ENCODE data around the gene EFHD2.
"Not testable (repeated sequence)": the region's sequence is repeated elsewhere in the genome, so short reads cannot be mapped to it uniquely, and the experiment has no call there.

EFHD2 gene

DNA sequence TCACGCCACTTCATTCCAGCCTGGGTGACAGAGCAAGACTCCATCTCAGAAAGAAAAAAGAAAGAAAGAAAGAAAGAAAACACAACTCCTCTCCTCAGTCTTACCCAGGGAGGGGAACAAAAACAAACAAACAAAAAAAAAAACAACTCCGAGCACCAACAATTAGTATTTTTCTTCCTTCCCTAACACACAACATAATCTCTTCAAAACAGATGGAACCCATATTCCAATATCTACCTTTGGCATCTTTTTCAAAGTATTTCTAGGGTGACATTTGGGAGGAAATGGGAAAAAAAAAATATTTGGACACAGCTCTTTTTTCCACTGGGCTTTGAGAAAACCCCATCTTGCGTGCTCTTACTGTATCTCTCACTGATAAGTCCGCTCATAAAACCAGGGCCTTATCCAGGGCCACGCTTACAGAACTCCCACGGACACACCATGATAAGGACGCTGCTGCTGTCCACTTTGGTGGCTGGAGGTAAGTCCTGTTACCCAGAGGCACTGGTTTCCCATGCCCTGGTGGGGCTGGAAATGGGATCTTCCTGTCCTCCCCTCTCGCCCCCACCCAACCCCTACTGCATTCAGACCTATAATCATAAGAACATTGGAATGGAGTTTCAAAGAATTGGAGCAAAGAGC lies 46.7 kb downstream of the EFHD2 start, which contains the start of gene CELA2A:
Gene CELA2A (plus strand): TSS at position 420 of the 642 bp plus-strand sequence. CDS start 22 bp downstream, at position 442.
- H3K9me3 Mint-ChIP-seq: no peaks in the 10 kb centered on the region
- no peak for DNase-seq (ENCODE audit: low spot score in 2 of 2)
- H3K27ac Mint-ChIP-seq (ENCODE audit: low read depth): no peak within 1 kb of the TSS
- H3K4me3 Mint-ChIP-seq: no peak within 1 kb of the TSS
- peaks cover 37% of the 10 kb centered on the region for H3K27me3 Mint-ChIP-seq
- ATAC-seq (replicated peaks; ENCODE audit: extremely low read depth, poor library complexity, severe bottlenecking): no peak
- no peaks in the 10 kb centered on the region for H3K4me1 Mint-ChIP-seq
- no peaks in the 10 kb centered on the region for H3K36me3 Mint-ChIP-seq (ENCODE audit: insufficient read depth)

DNA sequence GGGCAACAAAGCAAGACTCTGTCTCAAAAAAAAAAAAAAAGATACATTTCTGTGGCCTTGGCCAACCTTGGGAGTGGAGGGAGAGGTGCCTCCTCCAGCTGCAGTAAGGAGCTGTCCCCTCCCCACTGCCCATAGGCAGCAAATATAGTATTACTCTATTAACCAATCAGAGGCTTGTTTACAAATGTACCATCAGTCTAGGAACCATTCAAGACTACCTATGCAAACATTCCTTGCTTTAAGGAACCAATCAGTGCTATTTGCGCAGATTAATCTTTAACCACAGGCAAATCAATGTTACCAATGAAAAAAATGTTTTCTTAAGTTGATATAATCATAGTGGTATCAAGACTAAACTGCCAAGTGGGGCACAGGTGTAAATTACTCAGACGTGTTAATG lies 47.9 kb downstream of the EFHD2 start:
- DNase-seq (ENCODE audit: low spot score in 2 of 2): no peak
- Mint-ChIP-seq H3K27ac (ENCODE audit: low read depth) (no peak overlapping the region), H3K9me3 (no peaks in the 10 kb centered on the region), H3K27me3 (peaks cover 31% of the 10 kb centered on the region), H3K4me3 (no peak overlapping the region), H3K36me3 (ENCODE audit: insufficient read depth) (peaks cover 1% of the 10 kb centered on the region), H3K4me1 (no peaks in the 10 kb centered on the region)
- no peak for ATAC-seq (replicated peaks; ENCODE audit: extremely low read depth, poor library complexity, severe bottlenecking)

DNA sequence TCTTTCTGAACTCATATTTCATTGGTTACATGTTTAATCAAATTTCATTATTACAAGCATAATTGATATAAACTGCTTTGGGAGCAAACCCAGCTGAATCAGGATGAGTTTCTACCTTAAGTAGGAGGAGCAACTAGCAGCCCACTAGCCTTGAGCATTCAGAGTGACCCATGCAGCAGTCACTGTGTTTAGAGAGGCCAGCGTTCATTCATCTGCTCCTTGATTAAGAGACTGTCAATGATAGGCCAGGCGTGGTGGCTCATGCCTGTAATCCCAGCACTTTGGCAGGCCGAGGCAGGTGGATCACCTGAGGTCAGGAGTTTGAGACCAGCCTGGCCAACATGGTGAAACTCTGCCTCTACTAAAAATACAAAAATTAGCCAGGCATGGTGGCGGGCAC lies 48.7 kb downstream of the EFHD2 start:
- not testable (repeated sequence) for ATAC-seq (replicated peaks; ENCODE audit: extremely low read depth, poor library complexity, severe bottlenecking); H3K9me3 Mint-ChIP-seq; H3K27ac Mint-ChIP-seq (ENCODE audit: low read depth); H3K36me3 Mint-ChIP-seq (ENCODE audit: insufficient read depth); H3K4me3 Mint-ChIP-seq; DNase-seq (ENCODE audit: low spot score in 2 of 2); H3K4me1 Mint-ChIP-seq
- H3K27me3 Mint-ChIP-seq: peaks cover 31% of the 10 kb centered on the region

DNA sequence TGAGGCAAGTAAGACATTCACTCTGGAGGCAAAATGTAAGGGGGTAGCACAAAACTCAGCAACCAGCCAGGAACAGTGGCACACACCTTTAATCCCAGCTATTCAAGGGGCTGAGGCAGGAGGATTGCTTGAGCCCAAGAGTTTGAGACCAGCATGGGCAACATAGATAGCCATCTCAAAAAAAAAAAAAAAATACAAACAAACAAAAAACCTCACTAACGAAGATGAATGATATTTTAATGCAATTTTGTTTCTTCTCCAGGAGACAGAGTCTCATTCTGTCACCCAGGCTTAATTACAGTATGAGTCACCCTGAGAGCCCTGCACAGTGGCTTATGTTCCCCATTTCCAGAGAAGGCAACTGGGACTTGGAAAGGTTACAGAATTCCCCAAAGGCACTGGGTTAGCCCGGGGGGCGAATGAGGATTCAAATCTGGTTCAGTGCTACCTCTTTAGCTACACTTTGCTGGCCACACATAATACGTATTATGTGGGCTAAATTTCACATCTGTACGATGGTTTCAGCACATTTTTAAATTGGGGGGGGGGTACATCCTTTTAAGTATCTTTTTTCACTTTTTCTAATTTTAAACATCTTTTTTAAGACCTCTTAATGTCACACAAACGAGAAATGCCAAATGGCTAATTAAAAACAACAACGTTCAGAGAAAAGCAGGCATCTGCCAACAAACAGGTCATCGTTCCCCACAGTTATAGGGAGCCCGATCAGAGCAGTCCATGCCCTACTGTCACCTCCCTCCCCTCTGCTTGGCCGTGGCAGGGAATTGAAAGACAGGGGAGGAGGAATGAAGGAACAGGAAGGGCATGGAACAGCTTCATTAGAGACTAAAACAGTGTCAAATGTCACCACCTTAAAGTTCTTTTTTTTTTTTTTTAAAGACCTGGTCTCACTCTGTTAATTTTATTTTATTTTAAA lies 50.4 kb downstream of the EFHD2 start:
- DNase-seq (ENCODE audit: low spot score in 2 of 2) (no peak), ATAC-seq (replicated peaks; ENCODE audit: extremely low read depth, poor library complexity, severe bottlenecking) (no peak)
- no peaks in the 10 kb centered on the region for H3K9me3 Mint-ChIP-seq
- H3K27ac Mint-ChIP-seq (ENCODE audit: low read depth): no peak overlapping the region
- H3K4me1 Mint-ChIP-seq: no peaks in the 10 kb centered on the region
- H3K27me3 Mint-ChIP-seq: peaks cover 31% of the 10 kb centered on the region
- peaks cover 1% of the 10 kb centered on the region for H3K36me3 Mint-ChIP-seq (ENCODE audit: insufficient read depth)
- H3K4me3 Mint-ChIP-seq: no peak overlapping the region

DNA sequence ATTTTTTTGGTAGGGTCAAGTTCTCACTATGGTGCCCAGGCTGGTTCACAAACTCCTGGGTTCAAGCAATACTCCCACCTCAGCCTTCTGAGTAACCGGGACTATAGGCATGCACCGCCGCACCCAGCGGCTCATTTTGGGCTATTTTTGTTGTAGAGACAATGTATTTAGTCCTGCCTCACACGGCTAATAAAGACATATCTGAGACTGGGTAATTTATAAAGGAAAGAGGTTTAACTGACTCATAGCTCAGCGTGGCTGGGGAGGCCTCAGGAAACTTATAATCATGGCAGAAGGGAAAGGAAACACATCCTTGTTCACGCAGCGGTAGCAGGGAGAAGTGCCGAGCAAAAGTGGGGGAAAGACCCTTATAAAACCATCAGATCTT lies 51.0 kb downstream of the EFHD2 start:
- no peak for ATAC-seq (replicated peaks; ENCODE audit: extremely low read depth, poor library complexity, severe bottlenecking)
- H3K4me3 Mint-ChIP-seq: no peak overlapping the region
- H3K4me1 Mint-ChIP-seq: no peaks in the 10 kb centered on the region
- DNase-seq (ENCODE audit: low spot score in 2 of 2): no peak
- H3K36me3 Mint-ChIP-seq (ENCODE audit: insufficient read depth): peaks cover 1% of the 10 kb centered on the region
- H3K9me3 Mint-ChIP-seq: no peaks in the 10 kb centered on the region
- no peak overlapping the region for H3K27ac Mint-ChIP-seq (ENCODE audit: low read depth)
- peaks cover 30% of the 10 kb centered on the region for H3K27me3 Mint-ChIP-seq

DNA sequence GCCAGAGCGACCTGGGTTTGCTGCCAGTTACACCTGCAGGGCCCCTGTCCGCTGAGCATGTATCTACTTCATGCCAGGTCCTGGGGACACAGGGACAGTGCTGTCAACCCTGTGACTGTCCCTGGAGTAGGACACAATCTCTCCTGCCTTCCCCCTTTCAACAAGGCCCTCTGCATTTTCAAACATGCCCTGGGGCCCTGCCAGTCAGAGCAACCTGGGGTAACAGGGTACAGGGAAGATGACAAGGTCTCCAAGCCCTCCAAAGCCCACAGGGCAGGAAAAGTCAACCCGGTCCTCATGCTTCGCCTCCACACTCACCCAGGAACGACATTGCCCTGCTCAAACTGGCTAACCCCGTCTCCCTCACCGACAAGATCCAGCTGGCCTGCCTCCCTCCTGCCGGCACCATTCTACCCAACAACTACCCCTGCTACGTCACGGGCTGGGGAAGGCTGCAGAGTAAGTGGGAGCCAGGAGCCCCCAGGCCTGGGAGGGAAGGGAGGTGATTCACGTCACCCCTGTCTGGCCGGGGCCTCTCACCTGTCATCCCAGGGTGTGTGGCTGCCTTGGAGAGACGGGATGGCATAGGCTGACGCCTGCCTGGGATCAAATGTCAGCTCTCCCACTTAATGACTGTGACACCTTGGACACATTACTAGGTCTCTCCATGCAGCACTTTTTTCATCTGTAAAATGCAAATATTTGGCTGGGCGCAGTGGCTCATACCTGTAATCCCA lies 53.5 kb downstream of the EFHD2 start:
- H3K36me3 Mint-ChIP-seq (ENCODE audit: insufficient read depth); H3K9me3 Mint-ChIP-seq; ATAC-seq (replicated peaks; ENCODE audit: extremely low read depth, poor library complexity, severe bottlenecking); H3K27ac Mint-ChIP-seq (ENCODE audit: low read depth); H3K4me3 Mint-ChIP-seq; H3K4me1 Mint-ChIP-seq; DNase-seq (ENCODE audit: low spot score in 2 of 2): not testable (repeated sequence)
- peaks cover 23% of the 10 kb centered on the region for H3K27me3 Mint-ChIP-seq

DNA sequence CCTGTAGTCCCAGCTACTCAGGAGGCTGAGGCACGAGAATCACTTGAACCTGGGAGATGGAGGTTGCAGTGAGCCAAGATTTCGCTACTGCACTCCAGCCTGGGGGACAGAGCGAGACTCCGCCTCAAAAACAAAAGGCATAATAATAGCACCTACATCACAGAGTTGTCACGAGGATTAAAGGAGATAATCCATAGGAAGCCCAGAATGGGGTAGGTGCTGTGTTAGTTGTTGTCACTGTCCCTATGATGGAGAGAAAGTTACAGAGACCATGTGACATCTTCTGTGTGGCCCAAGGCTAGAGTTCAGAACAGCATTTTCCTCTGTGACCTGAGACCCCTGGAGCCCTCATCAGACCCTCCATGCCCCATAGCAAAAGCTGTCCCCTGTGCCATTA lies 54.2 kb downstream of the EFHD2 start:
- DNase-seq (ENCODE audit: low spot score in 2 of 2); H3K4me1 Mint-ChIP-seq; ATAC-seq (replicated peaks; ENCODE audit: extremely low read depth, poor library complexity, severe bottlenecking); H3K4me3 Mint-ChIP-seq; H3K27ac Mint-ChIP-seq (ENCODE audit: low read depth); H3K9me3 Mint-ChIP-seq; H3K36me3 Mint-ChIP-seq (ENCODE audit: insufficient read depth): not testable (repeated sequence)
- H3K27me3 Mint-ChIP-seq: peaks cover 23% of the 10 kb centered on the region

DNA sequence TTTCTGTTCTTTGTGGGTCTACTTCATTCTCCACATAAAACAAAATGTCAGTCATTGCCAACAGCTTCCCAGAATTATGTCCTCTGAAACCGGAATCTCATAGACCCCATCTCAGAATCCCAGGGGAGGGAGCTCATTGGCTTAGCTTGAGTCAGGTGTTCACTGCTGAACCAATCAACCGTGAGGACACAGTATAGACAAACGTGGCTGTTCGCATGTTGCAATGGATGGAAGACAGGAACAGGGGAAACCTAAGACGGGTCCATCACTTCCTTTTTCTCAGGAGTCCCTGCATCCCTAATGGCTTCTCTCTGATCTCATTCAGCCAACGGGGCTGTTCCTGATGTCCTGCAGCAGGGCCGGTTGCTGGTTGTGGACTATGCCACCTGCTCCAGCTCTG lies 56.0 kb downstream of the EFHD2 start:
- H3K9me3 Mint-ChIP-seq: no peaks in the 10 kb centered on the region
- H3K36me3 Mint-ChIP-seq (ENCODE audit: insufficient read depth): peaks cover 1% of the 10 kb centered on the region
- no peak overlapping the region for H3K4me3 Mint-ChIP-seq
- no peak for ATAC-seq (replicated peaks; ENCODE audit: extremely low read depth, poor library complexity, severe bottlenecking)
- no peaks in the 10 kb centered on the region for H3K4me1 Mint-ChIP-seq
- no peak for DNase-seq (ENCODE audit: low spot score in 2 of 2)
- H3K27ac Mint-ChIP-seq (ENCODE audit: low read depth): no peak overlapping the region
- H3K27me3 Mint-ChIP-seq: peaks cover 14% of the 10 kb centered on the region

DNA sequence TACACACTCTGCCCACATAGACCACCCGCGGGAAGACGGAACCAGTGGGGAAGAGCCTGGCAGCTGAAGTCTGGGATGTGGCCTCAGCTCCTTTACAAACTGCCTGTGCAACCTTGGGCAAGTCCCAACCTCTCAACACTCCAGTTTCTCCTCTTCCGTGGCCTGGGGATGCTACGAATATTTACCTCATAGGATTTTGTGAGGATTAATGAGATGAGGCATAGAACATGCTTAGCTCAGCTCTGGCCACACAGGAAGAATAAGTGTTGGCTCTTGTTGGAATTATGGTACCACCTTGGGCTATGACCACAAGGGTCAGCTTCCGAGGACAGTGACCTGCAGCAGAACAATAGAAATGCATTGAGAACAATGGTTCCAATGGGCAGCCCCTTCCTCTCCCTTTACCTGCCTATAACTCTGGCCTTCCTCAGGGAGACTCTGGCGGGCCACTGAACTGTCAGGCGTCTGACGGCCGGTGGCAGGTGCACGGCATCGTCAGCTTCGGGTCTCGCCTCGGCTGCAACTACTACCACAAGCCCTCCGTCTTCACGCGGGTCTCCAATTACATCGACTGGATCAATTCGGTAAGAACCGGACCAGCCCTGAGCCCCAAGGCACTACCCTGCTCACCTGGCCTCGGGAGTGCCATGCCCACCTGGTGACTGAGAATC lies 57.4 kb downstream of the EFHD2 start:
- not testable (repeated sequence) for H3K27ac Mint-ChIP-seq (ENCODE audit: low read depth); H3K4me3 Mint-ChIP-seq; H3K36me3 Mint-ChIP-seq (ENCODE audit: insufficient read depth); H3K9me3 Mint-ChIP-seq; ATAC-seq (replicated peaks; ENCODE audit: extremely low read depth, poor library complexity, severe bottlenecking); DNase-seq (ENCODE audit: low spot score in 2 of 2); H3K4me1 Mint-ChIP-seq
- peaks cover 13% of the 10 kb centered on the region for H3K27me3 Mint-ChIP-seq

DNA sequence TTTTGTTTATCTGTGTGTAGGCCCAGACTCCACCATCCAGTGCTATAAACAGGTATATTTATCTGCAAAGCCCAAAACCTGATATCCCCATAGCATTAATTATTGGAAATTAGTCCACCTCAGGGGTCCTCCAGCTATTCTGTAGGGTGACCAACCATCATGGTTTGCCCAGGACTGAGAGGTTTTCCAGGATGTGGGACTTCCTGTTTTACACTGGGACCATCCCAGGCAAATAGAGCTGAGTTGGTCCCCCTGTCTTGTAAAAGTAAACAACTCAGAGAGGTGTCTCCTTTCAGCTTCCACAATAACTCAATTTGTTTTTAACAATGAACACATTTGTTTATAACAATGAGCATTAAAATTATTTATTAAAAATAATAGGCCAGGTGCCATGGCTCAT lies 58.5 kb downstream of the EFHD2 start:
- peaks cover 2% of the 10 kb centered on the region for H3K36me3 Mint-ChIP-seq (ENCODE audit: insufficient read depth)
- no peaks in the 10 kb centered on the region for H3K4me1 Mint-ChIP-seq
- no peak overlapping the region for H3K4me3 Mint-ChIP-seq
- no peak for ATAC-seq (replicated peaks; ENCODE audit: extremely low read depth, poor library complexity, severe bottlenecking)
- H3K27ac Mint-ChIP-seq (ENCODE audit: low read depth): no peak overlapping the region
- DNase-seq (ENCODE audit: low spot score in 2 of 2): no peak
- H3K27me3 Mint-ChIP-seq: peaks cover 13% of the 10 kb centered on the region
- H3K9me3 Mint-ChIP-seq: no peaks in the 10 kb centered on the region

DNA sequence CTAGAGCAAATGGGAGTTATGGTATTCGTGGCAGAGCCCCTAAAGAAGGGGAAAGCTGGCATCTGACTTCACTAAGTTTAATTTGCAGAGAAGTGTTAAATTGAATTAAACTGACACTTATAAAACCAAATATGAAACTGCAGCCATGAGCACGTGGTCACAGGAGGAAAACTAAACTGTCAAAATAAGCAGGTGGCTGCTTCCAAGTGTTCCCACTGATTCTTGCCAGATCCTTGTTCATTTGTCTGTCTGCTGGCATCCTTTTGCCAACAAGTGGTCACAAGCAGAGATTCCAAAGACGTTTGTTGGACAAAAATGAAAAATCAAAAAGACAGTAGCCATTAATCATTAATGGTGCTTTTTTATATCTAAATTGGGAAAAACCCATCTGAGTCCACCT lies 59.7 kb downstream of the EFHD2 start:
- DNase-seq (ENCODE audit: low spot score in 2 of 2) (no peak), ATAC-seq (replicated peaks; ENCODE audit: extremely low read depth, poor library complexity, severe bottlenecking) (no peak)
- Mint-ChIP-seq H3K4me1 (no peaks in the 10 kb centered on the region), H3K4me3 (no peak overlapping the region), H3K36me3 (ENCODE audit: insufficient read depth) (peaks cover 2% of the 10 kb centered on the region), H3K27ac (ENCODE audit: low read depth) (no peak overlapping the region), H3K27me3 (peaks cover 13% of the 10 kb centered on the region), H3K9me3 (no peaks in the 10 kb centered on the region)

DNA sequence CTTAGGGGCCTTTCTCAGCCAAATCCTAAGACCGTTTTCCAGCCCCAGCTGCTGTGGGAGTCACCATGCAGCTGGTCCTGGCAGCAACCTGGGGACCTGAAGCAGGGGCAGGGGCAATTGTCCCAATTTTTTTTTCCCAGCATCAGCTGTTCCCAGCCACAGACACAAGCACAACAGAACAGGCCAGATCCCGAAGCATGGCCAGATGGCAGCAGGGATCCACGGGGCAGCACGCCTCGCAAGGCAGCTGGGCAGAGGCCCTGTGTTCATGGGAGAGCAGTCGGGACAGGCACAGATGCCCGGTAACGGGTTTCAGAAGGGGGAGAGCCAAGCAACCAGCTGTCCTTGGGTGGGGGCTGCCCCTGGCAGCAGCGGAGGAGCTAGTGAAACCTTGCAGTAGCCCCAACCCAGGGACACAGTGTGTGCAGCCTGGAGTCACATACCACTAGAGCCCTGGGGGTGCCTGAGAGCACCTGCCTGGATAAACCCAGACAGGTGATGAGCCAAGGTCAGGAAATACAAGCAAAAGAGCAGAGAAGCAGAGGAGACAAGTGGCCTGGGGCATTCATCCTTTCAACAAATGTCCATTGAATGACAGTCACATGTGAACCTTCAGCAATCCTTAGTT lies 60.2 kb downstream of the EFHD2 start:
- H3K4me1 Mint-ChIP-seq; ATAC-seq (replicated peaks; ENCODE audit: extremely low read depth, poor library complexity, severe bottlenecking); H3K27ac Mint-ChIP-seq (ENCODE audit: low read depth); H3K9me3 Mint-ChIP-seq; DNase-seq (ENCODE audit: low spot score in 2 of 2); H3K36me3 Mint-ChIP-seq (ENCODE audit: insufficient read depth); H3K4me3 Mint-ChIP-seq: not testable (repeated sequence)
- peaks cover 13% of the 10 kb centered on the region for H3K27me3 Mint-ChIP-seq

Measured in central memory CD8-positive, alpha-beta T cell (primary cell).